ENCODE data around the gene CSMD2.

DNA sequence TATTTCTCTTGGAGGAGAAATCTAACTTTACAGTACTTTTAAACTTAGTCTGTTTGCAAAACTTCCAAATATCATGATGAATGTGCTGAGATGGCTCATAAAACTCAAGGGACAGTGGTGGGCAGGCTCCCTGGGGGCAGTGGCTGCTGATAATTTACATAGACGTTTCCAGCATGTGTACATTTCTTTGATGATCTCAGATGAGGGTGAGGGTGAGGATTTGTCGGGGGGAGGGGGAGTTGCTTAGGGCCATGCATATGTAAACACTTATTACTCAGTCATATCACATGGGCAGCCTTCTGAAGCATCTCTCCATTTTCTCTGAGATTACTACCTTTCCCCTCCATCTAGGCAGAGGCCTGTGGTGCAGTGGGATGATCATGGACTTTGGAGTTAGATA, 454.1 kb downstream of the CSMD2 start:
- TF ChIP-seq YY1 (IDR thresholded peaks at IDR 0.05; ENCODE audit: insufficient read depth, insufficient read length) (no peak), SUZ12 (IDR thresholded peaks at IDR 0.05; ENCODE audit: extremely low read depth, insufficient read depth, insufficient read length) (no peak), ZNF274 (IDR thresholded peaks at IDR 0.05; ENCODE audit: low read depth, low read length) (no peak)

All from NT2/D1 (cell line).